OCI-LY3 (cell line): ENCODE measurements around the gene MUTYH.

Source experiments
- H2AFZ ChIP-seq: fragments of 200-600, 300-600 bp; shearing (Covaris generic); 2 replicates; pipeline ENCODE4 v1.6.0; 2014; ENCODE audit warnings: antibody characterized with exemption, low read depth, low read length
- H3K27ac ChIP-seq: fragments of 200-600, 300-600 bp; sonication (generic); 2 replicates; pipeline ENCODE4 v1.5.1; 2014; ENCODE audit warnings: mild to moderate bottlenecking, low read length, moderate library complexity, mixed read lengths
- H3K27me3 ChIP-seq: fragments of 200-600, 300-600 bp; sonication (generic); 2 replicates; pipeline ENCODE4 v1.6.1; 2014; ENCODE audit warnings: low read depth, low read length, mixed read lengths
- H3K36me3 ChIP-seq: fragments of 200-600, 300-600 bp; sonication (generic); replicated peaks from 2 replicates; pipeline ENCODE3; 2014; ENCODE audit warnings: low read depth, low read length, mixed read lengths
- H3K4me1 ChIP-seq: fragments of 300-600, 200-600 bp; sonication (generic); 2 replicates; pipeline ENCODE4 v1.6.1; 2014; ENCODE audit warnings: low read length, mixed read lengths
- H3K4me2 ChIP-seq: fragments of 200-600, 300-600 bp; sonication (generic); 2 replicates; pipeline ENCODE4 v1.6.1; 2014; ENCODE audit warnings: low read length, mixed read lengths
- H3K4me3 ChIP-seq: fragments of 300-600, 200-600 bp; sonication (generic); 2 replicates; pipeline ENCODE4 v1.5.1; 2014; ENCODE audit warnings: antibody characterized with exemption, mild to moderate bottlenecking, low read length, moderate library complexity
- H3K79me2 ChIP-seq: fragments of 300-600, 200-600 bp; shearing (Covaris generic); 2 replicates; pipeline ENCODE4 v1.6.1; 2014; ENCODE audit warnings: mild to moderate bottlenecking, low read length, mixed read lengths
- H3K9ac ChIP-seq: fragments of 300-600, 200-600 bp; shearing (Covaris generic); 2 replicates; pipeline ENCODE4 v1.6.0; 2014; ENCODE audit warnings: mild to moderate bottlenecking, low read length, moderate library complexity
- H3K9me3 ChIP-seq: fragments of 200-600, 300-600 bp; shearing (Covaris generic); 2 replicates; pipeline ENCODE4 v1.6.1; 2014; ENCODE audit warnings: low read length, mixed read lengths; ENCODE audit not compliant: insufficient read depth
- H4K20me1 ChIP-seq: fragments of 200-600, 300-600 bp; sonication (generic); 2 replicates; pipeline ENCODE4 v1.6.1; 2016; ENCODE audit warnings: low read length, mixed read lengths; ENCODE audit not compliant: insufficient read depth
- EZH2phosphoT487 ChIP-seq: fragments of 200-600 bp; shearing (Covaris generic); IDR thresholded peaks from 2 replicates; pipeline ENCODE4 v1.6.1; 2018; ENCODE audit warnings: antibody characterized with exemption, mixed run types, low read depth
- TF ChIP-seq, protein P1 (sequence below): fragments of 200-600, 300-600 bp; sonication (generic); IDR thresholded peaks from 2 replicates; pipeline ENCODE4 v1.5.1; 2014; ENCODE audit warnings: antibody characterized with exemption, low read length, low read depth

MUTYH gene

DNA sequence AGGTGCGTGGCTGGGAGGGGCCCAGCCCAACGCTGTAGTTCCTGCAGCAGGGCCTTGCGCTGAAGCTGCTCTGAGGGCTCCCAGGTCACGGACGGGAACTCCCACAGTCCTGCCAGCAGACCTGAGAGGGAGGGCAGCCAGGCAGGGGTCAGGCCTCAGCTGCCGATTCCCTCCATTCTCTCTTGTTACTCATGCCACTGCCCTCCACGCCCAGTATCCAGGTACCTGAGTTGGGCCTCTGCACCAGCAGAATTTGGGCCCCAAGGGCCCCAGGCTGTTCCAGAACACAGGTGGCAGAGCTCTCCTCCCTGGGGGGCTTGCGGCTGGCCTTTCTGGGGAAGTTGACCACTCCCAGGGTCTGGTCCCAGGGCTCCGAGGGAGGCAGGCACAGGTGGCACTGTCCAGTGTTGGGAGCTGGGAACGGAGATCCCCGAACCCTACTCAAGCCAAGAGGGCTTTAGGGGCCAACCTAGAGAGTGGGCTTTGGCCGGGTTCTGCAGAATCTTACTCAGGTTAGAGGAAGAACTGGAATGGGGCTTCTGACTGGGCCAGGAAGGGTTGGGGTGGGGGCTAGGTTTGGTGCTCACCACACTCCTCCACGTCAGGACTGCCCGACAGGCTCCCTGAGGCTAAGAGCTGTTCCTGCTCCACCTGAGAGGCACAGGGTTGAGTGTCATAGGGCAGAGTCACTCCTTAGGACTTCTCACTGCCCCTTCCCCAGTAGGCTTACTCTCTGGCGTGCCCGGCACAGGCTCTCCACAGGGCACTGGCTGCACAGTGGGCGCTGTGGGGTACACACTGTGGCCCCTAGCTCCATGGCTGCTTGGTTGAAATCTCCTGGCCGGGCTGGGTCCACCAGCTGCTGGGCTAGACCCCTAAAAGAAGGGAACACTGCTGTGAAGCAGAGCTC lies 8.5 kb downstream of the MUTYH start:
- no peaks in the 10 kb centered on the region for H3K9me3 ChIP-seq
- no peak for TF ChIP-seq EZH2phosphoT487
- TF ChIP-seq, protein P1, sequence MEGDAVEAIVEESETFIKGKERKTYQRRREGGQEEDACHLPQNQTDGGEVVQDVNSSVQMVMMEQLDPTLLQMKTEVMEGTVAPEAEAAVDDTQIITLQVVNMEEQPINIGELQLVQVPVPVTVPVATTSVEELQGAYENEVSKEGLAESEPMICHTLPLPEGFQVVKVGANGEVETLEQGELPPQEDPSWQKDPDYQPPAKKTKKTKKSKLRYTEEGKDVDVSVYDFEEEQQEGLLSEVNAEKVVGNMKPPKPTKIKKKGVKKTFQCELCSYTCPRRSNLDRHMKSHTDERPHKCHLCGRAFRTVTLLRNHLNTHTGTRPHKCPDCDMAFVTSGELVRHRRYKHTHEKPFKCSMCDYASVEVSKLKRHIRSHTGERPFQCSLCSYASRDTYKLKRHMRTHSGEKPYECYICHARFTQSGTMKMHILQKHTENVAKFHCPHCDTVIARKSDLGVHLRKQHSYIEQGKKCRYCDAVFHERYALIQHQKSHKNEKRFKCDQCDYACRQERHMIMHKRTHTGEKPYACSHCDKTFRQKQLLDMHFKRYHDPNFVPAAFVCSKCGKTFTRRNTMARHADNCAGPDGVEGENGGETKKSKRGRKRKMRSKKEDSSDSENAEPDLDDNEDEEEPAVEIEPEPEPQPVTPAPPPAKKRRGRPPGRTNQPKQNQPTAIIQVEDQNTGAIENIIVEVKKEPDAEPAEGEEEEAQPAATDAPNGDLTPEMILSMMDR, result no peak
- no peak overlapping the region for H3K4me2 ChIP-seq
- H3K27ac ChIP-seq, result no peak overlapping the region
- H3K27me3 ChIP-seq, result no peaks in the 10 kb centered on the region
- H3K79me2 ChIP-seq, result no peaks in the 10 kb centered on the region
- no peak overlapping the region for H2AFZ ChIP-seq
- peaks cover 2% of the 10 kb centered on the region for H3K36me3 ChIP-seq
- no peaks in the 10 kb centered on the region for H3K4me1 ChIP-seq
- H3K4me3 ChIP-seq, result no peak overlapping the region
- H3K9ac ChIP-seq, result no peak overlapping the region
- H4K20me1 ChIP-seq, result no peaks in the 10 kb centered on the region

DNA sequence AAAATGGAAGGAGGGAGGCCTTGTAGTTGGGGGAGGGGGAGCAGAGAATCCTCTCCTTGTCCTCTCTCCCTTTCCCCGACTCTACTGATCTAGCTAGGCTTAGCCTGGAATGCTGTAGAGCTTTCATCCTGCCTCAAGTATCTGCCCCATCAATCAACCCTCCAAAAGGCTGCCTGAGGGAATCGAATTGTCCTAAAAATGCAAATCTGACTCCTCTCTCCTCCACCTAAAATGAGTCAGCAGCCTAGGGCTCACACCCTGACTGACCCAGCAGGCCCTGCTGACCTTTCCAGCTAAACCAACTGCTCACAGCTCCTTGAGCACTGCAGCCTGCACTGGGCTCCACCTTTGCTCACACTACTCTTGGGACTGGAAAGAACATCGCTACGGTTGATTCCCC lies 10.8 kb downstream of the MUTYH start:
- Histone ChIP-seq H3K9me3 (no peaks in the 10 kb centered on the region), H3K27ac (no peak overlapping the region), H3K4me1 (no peaks in the 10 kb centered on the region), H3K4me3 (no peak overlapping the region), H3K79me2 (no peaks in the 10 kb centered on the region), H3K27me3 (no peaks in the 10 kb centered on the region), H3K9ac (no peak overlapping the region), H3K36me3 (peaks cover under 1% of the 10 kb centered on the region), H4K20me1 (no peaks in the 10 kb centered on the region), H3K4me2 (no peak overlapping the region), H2AFZ (no peak overlapping the region)
- TF ChIP-seq EZH2phosphoT487, result no peak
- TF ChIP-seq, protein P1, result no peak

DNA sequence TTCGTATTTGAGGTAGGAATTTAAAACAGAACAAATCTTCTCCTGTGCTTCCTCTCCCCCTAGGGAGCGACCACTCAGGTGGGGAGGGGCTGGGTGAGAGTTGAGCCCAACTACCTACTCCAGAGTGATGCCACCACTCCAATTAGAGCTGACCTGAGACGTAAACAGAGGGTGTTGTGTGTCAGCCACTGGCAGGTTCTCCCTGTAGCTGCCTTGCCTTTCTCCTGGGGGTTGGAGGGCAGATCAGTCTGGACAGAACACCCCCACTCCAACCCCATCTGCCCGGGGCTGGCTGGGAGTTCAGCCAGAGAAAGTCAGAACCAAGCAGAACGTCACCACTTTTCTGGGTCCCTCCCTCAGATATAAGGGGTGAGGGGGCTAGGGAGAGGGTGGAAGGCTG lies 11.6 kb downstream of the MUTYH start:
- H3K9me3 ChIP-seq, result no peaks in the 10 kb centered on the region
- H3K4me1 ChIP-seq, result no peaks in the 10 kb centered on the region
- H3K9ac ChIP-seq, result no peak overlapping the region
- H3K27me3 ChIP-seq, result no peaks in the 10 kb centered on the region
- no peaks in the 10 kb centered on the region for H3K36me3 ChIP-seq
- H3K79me2 ChIP-seq, result no peaks in the 10 kb centered on the region
- no peak overlapping the region for H3K4me3 ChIP-seq
- H2AFZ ChIP-seq, result no peak overlapping the region
- H4K20me1 ChIP-seq, result no peaks in the 10 kb centered on the region
- H3K27ac ChIP-seq, result no peak overlapping the region
- H3K4me2 ChIP-seq, result no peak overlapping the region
- no peak for TF ChIP-seq EZH2phosphoT487
- TF ChIP-seq, protein P1, result no peak

DNA sequence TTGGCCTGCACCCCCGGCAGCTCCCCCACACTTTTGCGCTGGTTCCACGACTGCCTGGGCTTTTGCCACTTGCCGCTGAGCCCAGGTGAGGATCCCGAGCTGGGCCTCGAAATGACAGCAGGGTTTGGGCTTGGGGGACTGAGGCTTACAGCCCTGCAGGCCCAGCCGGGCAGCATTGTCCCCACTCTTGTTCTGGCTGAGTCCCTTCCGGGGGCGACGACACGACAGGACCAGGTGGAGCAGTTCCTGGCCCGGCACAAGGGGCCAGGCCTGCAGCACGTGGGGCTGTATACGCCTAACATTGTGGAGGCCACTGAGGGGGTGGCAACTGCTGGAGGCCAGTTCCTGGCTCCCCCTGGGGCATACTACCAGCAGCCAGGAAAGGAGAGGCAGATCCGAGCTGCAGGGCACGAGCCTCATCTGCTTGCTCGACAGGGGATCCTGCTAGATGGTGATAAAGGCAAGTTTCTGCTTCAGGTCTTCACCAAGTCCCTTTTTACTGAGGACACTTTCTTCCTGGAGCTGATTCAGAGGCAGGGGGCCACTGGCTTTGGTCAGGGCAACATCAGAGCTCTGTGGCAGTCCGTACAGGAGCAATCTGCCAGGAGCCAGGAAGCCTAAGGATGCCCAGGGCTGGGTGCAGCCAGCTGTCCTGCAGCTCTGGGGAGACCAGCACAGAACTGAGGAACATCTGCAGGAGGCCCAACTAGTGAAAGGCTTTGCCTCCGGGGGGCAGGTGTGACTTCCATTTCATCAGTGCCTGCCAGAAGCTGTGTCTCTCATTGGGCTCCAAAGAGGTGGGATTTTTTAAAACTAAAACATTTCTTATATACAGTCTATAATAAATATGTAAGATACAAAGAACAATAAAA lies 12.4 kb downstream of the MUTYH start:
- Histone ChIP-seq H2AFZ (no peak overlapping the region), H3K4me1 (peaks cover 3% of the 10 kb centered on the region; the same call in 1 of the 2 replicates), H3K27me3 (no peaks in the 10 kb centered on the region), H3K9ac (no peak overlapping the region), H3K79me2 (no peaks in the 10 kb centered on the region), H3K27ac (no peak overlapping the region), H3K4me3 (no peak overlapping the region), H4K20me1 (no peaks in the 10 kb centered on the region), H3K4me2 (no peak overlapping the region), H3K36me3 (no peaks in the 10 kb centered on the region), H3K9me3 (no peaks in the 10 kb centered on the region)
- TF ChIP-seq, protein P1, result no peak
- TF ChIP-seq EZH2phosphoT487, result no peak
